Measurements from ENCODE around the gene DDC.
"Not testable (repeated sequence)": the region's sequence is repeated elsewhere in the genome, so short reads cannot be mapped to it uniquely, and the experiment has no call there.

DDC gene

DNA sequence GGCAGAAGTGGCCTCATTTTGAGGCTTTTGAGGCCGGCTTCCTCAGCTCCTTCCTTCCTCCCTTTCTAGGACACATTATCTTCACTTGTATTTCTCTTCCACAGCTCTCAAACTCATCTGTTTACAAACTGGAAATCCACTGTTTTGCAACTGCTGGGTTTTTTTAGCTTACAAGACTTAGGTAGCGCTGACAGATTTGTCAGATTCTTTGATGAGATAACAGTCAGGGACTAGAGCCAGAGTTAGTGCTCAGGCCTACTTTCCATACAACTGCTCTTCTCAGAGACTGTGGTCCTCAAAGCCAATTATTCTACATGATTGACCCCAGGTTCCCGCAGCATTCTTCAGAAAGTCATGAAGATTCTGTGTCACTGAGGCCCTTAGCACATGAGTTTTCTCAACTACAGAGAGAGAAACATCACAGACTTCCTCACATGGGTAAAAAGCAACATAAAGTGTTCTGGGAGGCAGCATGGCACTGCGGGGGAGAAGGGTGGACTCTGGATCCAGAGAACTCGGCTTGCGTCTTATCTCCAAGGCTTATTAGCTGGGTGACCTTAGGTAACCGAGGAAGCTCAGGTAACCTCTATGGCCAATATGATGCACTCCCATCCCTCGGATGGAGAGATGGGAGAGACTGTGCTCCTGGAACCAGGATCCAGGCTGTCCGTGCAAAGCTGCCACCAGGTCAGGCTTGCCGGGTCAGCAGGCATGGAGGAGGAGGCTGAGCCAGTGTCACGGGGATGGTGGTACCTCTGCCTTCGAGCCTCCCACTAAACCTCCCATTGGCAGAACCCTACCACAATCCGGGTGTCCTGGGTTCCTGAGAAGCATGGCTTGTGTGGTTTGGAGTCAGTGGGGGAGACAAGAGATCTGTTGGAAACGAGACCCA, 10.5 kb downstream of the DDC start:
- DNase-seq, result no peak

DNA sequence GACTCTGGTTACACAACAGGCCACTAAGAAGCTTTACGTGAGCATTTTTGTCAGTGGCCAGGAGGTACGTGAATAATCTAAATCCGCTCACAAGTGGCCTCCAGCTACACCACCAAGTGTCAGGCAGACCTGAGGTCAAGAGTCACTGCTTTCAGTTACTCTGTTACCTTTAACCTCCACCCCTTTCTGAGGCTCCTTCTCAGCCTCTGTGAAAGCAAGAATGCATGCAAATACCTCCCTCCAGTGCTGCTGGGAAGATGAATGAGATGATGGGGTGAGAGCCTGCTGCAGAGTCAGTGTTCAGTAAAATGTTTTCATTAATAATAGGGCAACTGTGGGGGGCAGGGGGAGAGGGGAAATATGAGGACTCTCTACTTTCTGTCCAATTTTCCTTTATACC, 11.2 kb downstream of the DDC start:
- no peak for DNase-seq

DNA sequence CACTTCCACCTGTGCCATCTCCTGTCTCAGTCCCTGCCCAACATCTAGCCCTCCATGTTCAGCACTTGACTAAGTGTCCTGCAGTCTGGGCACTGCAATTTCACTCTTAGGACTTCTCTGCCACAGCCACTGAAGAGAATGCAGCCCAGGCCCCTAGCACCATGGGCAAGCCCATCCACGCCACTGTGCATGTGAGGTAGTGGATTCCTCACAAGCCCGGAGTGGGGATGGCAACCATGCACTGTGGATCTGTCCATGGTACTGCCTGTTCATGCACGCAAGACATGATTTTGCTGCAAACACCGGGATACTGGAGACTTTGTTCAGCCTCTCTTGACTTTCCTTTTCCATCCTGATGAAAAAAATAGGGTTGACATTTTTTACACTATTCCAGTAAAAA, 12.3 kb downstream of the DDC start:
- no peak for DNase-seq

DNA sequence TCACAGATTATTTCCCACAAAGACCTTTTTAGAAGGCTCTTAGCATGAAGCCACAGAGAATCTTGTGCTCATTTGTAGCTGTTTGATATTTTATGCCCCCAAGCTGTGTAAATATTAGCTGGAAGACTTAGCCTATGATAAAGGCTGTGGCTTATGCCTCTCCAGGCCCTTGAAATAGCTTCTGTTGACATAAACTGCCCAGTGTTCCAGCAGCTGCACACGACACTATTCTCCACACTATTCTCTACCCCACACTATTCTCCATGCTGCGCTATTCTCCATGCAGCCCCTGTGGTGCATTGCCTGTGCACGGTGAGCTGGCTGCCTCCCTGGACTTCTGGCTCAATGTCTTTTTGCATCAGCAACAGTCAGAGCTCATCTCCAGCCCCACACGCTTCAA, 13.1 kb downstream of the DDC start:
- DNase-seq, result no peak

GRCh38 chr7:50545613-50546012, 19.6 kb downstream of the DDC start:
- not testable (repeated sequence) for DNase-seq

DNA sequence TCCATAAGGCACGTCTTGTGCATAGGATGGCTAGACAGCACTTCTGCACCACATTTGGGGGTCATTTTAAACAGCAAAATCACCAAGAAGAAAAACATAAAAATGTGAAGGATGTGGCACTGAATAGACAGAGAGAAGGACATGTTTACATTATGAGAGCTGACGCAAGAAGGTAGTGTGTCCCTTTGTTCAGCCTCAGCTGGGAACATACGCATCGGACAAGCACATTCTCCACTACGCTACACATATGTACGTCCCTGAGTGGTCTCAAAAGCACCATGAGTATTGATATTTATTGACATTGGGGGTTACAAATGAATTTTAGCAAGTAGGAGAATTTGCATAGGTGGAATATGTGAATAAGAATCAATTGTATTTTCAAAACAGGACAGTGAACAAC, 20.2 kb downstream of the DDC start:
- no peak for DNase-seq

DNA sequence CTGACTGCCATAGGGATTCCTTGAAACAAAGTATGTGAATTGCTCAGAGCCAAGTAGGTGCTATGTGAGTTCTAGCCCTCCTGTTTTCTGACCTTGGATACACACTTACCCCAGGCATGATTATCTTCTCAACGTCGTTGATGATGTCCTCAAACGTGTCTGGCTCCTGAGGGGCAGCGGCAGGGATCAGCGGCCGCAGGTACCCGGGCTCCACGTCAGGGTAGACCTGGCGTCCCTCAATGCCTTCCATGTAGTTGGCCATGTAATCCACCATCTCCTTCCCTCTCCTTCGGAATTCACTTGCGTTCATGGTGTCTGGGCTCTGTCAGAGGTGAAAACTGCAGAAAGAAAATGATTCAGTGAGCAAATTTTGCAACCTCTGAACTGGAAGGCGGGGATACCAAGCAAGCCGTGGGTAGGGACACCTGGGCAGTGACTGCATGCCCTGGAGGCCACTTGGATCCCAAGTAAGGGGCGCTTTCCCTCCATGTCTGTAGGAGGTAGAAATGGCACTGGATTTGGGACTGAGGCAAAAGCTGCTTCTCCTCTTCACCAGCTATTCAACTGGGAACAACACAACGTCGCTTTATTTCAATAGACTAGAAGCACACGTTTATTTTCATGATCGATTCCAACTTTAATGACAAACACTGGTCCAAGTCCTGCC, 21.3 kb downstream of the DDC start:
- no peak for DNase-seq

- DNase-seq, result no peak
These were observed 23.1 kb downstream of the DDC start for GRCh38 chr7:50542132-50542531.

- DNase-seq, result no peak
These were observed 24.2 kb downstream of the DDC start for GRCh38 chr7:50540785-50541579.

GRCh38 chr7:50539725-50540124, 25.5 kb downstream of the DDC start:
- no peak for DNase-seq

- DNase-seq, result no peak
These were observed 26.7 kb downstream of the DDC start for GRCh38 chr7:50538478-50538877.

GRCh38 chr7:50537417-50537816, 27.8 kb downstream of the DDC start:
- DNase-seq, result no peak

DNA sequence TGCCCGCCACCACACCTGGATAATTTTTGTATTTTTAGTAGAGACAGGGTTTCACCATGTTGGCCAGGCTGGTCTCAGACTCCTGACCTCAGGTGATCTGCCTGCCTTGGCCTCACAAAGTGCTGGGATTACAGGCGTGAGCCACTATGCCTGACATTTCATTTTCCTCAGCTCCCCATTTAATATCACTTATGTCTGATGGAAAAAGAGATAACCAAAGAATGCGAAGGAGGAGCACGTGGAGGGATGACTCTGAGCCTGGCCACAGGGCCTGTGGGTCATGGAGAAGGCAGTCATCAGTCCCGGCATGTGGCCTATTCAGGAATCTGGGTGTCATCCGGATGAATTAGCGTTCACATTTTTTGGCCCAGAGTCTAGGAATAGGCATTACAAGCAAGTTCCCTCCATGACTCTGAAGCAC, 29.9 kb downstream of the DDC start:
- not testable (repeated sequence) for DNase-seq

DNA sequence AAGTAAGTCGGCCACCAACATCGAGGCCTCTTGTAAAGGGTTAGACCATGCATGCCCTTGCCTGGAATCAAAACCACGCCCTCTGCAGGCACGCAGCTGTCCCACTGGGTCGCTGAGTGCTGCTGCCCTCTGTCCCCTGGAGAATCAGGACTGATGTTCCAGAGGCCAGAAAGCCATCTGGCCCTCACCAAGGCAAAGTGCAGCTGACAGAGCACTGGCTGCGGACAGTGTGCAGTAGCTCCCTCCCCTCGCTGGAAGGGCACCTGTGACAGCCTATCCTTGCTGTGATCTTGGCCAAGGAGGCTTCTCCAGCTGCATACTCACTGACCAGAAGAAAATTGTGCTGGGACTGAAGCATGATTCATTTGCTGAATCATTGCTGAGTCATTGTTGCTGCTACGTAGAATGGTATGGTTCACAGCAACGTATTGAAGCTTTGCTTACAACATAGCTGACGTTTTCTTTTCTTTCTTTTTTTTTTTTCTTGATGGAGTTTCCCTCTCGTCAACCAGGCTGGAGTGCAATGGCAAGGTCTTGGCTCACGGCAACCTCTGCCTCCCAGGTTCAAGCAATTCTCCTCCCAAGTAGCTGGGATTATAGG, 30.4 kb downstream of the DDC start:
- peak; percentile 8 for DNase-seq

GRCh38 chr7:50533866-50534265, 31.3 kb downstream of the DDC start:
- no peak for DNase-seq

DNA sequence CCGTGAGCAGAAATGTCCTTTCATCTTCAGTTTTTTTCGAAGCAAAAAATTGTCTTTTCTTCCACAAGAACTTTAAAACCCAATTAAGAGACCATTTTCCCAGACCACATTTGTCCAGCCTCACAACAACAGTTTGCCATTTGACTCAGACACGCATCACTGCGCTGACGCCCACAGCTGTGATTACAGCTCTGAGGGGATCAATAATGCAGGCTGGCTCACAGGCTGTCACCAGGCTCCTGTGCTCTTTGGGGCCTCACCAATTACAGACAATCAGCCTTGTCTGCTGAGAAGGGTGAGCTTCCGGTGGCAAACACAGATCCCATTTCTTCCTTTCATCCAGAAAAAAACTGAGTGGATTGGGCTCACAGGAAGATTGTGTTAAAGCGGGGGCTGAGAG, 33.3 kb downstream of the DDC start:
- DNase-seq, result no peak

DNA sequence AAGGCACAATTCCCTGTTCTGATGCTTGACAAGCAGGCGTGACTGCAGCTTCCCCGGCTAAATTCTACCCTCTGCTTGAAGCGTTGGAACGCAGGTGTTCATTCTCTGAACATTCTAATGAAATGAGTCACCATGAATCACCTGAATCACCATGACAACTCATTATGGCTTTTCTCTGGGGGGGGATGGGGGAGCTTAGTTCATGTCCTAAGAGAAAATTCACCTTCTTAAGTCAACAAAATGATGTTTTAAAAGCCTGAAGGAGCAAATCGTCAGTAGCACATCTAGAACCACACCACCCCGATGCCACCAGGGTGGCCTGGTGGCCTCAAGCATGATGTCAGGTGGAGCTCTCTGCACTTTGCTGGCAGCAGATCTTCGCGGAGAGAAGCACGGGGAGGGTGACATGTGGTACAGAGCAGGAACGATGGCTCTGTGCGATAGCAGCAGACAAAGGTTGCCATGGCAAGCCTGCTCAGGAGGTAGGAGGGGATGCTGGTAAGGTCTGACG, 33.7 kb downstream of the DDC start:
- no peak for DNase-seq

GRCh38 chr7:50530766-50531165, 34.4 kb downstream of the DDC start:
- DNase-seq, result no peak

GRCh38 chr7:50529093-50529862, 35.9 kb downstream of the DDC start:
- no peak for DNase-seq

- no peak for DNase-seq
These were observed 36.7 kb downstream of the DDC start for GRCh38 chr7:50528266-50529092.

DNA sequence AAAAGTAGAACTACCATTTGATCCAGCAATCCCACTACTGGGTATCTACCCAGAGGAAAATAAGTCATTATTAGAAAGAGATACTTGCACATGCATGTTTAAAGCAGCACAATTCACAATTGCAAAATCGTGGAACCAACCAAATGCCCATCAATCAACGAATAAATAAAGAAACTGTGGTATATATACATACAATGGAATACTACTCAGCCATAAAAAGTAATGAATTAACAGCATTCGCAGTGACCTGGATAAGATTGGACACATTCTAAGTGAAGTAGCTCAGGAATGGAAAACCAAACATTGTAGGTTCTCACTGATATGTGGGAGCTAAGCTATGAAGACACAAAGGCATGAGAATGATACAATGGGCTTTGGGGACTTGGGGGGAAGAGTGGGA, 45.9 kb downstream of the DDC start:
- DNase-seq, result not testable (repeated sequence)
